ENCODE results near the gene SERPINB1. TPM values are rescaled to one million over a fixed set of nuclear protein-coding genes. Genes with fewer than 3 reads are reported as not detected.
"Not testable (repeated sequence)": the region's sequence is repeated elsewhere in the genome, so short reads cannot be mapped to it uniquely, and the experiment has no call there.

SERPINB1 gene
- total RNA-seq, 1 experiment from 2014 or later = 75.5 TPM

DNA sequence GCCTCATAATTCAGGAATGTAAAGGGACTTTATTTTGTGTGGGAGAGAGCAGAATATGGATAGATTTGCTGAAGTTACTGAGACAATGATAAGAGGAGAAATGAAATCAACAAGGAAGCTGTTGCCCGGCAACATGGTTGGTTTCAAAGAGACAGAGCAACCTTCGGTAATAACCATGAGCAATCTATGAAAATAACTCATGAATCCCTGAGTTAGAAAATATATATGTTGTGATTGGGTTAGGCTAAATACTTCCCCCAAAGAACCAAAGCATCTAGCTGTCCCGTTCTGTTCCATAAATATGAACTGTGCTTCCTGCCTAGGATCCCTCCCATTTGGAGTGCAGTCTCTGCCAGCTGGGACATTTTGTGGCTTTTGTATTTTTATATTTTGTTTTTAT is 23.1 kb downstream of the SERPINB1 start:
- DNase-seq (ENCODE audit: low spot score) = peak; percentile 72

DNA sequence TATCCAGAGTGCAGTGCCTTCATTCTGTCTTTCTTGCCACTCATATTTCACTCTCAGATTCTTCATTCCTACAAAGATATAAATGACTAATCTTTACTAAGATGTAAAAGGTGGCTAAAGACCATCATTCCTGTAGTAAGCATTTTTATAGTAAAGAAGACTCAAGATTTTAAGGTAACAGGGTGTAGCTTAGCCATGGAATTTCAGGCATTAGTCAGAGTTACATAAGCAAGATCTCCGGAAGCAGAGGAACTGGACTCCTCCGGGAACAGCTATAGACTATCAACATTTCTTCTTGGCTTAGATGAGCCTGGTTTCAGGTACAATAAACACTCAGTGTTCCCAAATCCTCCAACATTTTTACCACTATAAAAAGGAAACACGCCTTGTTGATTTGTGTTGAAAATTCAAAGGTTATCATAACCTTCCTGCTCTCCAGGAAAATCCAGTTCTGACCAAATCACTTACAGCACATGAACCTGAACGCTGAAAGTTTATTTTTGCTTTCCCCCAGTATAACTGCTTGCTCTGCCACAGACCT is 23.7 kb downstream of the SERPINB1 start:
- DNase-seq (ENCODE audit: low spot score) = peak; percentile 76

GRCh38 chr6:2816158-2816557 is 25.5 kb downstream of the SERPINB1 start:
- DNase-seq (ENCODE audit: low spot score) = no peak

- DNase-seq (ENCODE audit: low spot score) = no peak
These were observed 29.0 kb downstream of the SERPINB1 start for GRCh38 chr6:2812695-2813094.

GRCh38 chr6:2810092-2810671 is 31.5 kb downstream of the SERPINB1 start:
- DNase-seq (ENCODE audit: low spot score) = peak; percentile 55

- DNase-seq (ENCODE audit: low spot score) = no peak
These were observed 32.6 kb downstream of the SERPINB1 start for GRCh38 chr6:2809015-2809414.

DNA sequence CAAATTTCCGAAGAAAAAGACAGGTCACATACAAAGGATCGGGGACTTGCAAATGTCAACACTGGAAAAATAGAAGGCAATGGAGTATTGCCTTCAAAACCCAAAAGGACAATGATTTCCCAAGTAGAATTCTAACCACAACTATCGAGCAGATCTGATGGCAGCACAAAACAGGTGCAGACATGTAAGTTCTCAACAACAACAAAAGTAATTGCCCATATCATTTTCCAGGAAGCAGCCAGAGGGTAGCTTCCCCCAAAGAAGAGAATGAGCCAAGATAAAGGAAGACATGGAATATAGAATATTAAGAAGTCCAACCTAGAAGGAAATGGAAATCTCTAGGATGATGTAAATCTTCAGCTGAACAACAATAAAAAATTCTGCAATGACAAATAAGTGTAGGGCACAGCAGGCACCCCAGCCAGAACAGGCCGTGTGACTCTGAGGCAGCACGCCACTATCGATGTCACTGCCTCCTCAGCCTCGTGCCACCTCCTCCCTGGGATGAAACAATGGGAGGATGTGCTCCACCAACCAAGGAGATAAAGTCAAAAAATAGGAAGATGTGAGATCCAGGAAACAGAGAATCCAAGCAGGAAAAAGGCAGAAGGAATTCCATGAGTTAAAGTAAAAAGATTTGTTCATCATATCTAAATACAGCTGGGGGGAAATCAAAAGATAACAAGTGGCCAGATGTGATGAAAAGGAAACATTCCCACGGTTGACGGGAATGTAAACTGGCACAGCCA is 34.1 kb downstream of the SERPINB1 start:
- no peak for DNase-seq (ENCODE audit: low spot score)

DNA sequence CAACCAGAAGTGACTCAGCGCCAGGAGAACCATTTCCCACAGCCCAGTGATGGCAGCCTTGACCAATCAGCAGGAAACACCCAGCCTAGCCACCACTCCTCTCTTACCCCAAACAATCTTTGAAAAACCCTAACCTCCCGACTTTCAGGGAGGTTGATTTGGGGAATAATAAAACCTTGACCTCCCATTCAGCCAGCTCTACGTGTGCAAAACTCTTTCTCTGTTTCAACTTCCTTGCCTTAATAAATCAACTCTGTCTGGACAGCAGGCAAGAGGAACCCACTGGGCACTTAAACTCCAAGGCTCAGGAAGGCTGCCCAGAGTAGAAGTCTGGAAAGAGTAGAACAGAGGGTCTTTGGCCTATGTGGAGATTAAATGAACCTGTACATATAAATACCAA is 35.0 kb downstream of the SERPINB1 start:
- DNase-seq (ENCODE audit: low spot score) = no peak

DNA sequence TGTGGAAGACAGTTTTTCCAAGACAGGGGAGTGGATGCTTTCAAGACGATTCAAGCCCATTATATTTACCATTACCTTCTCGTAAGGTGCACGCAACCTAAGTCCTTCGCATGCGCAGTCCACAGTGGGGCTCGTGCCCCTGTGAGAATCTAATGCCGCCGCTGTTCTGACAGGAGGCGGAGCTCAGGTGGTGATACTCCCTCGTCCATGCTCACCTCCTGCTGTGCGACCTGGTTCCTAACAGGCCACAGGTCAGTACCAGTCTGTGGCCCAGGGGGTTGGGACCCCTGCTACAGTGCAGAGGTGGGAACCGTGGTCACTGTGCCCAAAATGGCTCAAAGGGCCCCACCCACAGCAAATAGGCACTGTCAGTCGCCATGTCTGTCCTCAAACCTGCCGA is 36.6 kb downstream of the SERPINB1 start:
- DNase-seq (ENCODE audit: low spot score) = no peak

- no peak for DNase-seq (ENCODE audit: low spot score)
These were observed 37.1 kb downstream of the SERPINB1 start for GRCh38 chr6:2804516-2804915.

- no peak for DNase-seq (ENCODE audit: low spot score)
These were observed 37.8 kb downstream of the SERPINB1 start for GRCh38 chr6:2803731-2804429.

DNA sequence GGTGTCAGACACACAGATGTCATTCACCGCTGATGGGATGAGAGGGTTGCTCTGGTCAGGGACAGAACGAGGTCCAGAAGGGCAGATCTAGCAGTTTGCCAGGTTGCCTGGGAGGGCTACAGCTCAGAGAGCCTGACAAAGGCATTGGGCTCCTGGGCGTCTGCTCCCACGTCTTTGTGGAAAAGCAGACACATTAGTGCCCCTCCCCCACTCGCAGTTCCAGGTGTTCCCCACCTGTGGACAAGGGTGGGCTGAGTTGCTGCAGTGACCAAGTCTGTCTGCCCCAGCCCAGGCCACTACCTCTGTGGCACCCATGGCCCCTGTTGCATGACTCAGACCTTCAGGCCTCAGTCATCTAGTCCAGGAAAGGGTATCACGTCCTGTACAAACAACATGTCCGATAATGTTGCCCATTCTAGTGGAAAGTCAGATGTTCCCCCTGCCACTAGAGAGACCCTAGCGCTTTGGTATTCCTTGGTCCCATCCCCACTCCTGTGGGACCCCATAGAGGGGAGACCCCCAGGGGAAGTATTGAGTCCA is 39.1 kb downstream of the SERPINB1 start:
- DNase-seq (ENCODE audit: low spot score) = no peak

GRCh38 chr6:2801687-2802086 is 40.0 kb downstream of the SERPINB1 start:
- DNase-seq (ENCODE audit: low spot score) = not testable (repeated sequence)

DNA sequence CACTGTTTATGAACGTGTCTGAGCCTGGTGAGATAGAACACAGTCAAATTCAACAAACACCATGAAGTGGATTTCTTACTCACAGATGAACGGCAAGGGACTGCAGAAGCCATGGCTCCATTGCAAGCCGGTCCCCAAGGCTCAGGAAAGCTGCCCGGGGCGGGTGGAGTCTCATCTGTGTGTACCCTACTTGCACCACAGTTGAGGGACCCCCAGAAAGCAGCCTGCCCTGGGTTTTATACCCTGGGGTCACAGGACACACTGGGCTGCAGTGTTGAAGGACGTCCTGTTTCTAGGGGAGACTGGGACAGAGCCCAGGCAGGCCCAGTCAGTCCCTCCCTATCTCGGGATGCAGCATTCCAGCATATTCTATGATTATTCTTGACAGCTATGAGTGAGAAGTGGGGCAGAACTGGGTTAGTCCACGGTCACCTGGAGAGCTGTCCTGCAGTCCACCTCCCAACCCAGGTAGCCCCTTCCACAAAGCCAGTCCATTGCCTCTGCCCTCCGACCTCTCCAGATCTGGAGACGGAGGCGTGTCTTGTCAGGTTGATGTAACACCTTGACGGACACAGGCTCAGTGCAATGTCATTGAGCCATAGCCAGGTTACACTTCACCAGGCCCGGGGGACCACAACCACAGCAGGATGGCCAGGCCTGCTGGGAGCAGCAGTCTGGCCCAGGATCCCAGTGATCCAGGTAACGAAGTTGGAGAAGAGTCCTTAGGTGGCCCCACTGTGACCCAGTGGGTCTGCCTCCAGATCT is 40.9 kb downstream of the SERPINB1 start:
- DNase-seq (ENCODE audit: low spot score) = no peak

- no peak for DNase-seq (ENCODE audit: low spot score)
These were observed 41.6 kb downstream of the SERPINB1 start for GRCh38 chr6:2799936-2800527.

GRCh38 chr6:2798586-2799134 is 43.0 kb downstream of the SERPINB1 start:
- no peak for DNase-seq (ENCODE audit: low spot score)

- peak; percentile 68 for DNase-seq (ENCODE audit: low spot score)
These were observed 44.1 kb downstream of the SERPINB1 start for GRCh38 chr6:2797564-2798031.

DNA sequence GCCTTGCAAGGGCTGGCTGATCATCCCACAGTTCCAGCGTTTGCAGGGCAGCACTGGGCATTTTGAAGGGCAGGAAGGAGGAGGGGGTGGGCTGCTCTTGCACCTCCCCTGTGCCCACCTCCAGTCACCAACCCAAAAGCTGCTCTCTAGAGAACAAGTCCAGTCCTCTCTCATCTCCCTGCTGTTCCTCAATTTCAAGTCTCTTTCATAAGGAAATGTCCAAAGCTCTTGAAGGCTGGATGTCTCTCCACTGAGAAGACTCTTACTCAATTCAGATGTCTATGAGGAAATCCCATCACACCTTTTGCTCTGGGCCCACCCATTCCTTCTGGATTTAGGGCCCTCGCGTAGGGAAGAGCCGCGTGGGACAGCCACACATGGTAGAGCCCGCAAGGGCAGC is 44.8 kb downstream of the SERPINB1 start:
- no peak for DNase-seq (ENCODE audit: low spot score)

- DNase-seq (ENCODE audit: low spot score) = no peak
These were observed 45.7 kb downstream of the SERPINB1 start for GRCh38 chr6:2795956-2796355.

GRCh38 chr6:2795162-2795561 is 46.5 kb downstream of the SERPINB1 start:
- DNase-seq (ENCODE audit: low spot score) = no peak

All from HT-29 (cell line).